ENCODE results near the gene REV1.

The REV1 gene

GRCh38 chr2:99444222-99444621, 45.6 kb downstream of the REV1 start:
- TF ChIP-seq, protein P1, sequence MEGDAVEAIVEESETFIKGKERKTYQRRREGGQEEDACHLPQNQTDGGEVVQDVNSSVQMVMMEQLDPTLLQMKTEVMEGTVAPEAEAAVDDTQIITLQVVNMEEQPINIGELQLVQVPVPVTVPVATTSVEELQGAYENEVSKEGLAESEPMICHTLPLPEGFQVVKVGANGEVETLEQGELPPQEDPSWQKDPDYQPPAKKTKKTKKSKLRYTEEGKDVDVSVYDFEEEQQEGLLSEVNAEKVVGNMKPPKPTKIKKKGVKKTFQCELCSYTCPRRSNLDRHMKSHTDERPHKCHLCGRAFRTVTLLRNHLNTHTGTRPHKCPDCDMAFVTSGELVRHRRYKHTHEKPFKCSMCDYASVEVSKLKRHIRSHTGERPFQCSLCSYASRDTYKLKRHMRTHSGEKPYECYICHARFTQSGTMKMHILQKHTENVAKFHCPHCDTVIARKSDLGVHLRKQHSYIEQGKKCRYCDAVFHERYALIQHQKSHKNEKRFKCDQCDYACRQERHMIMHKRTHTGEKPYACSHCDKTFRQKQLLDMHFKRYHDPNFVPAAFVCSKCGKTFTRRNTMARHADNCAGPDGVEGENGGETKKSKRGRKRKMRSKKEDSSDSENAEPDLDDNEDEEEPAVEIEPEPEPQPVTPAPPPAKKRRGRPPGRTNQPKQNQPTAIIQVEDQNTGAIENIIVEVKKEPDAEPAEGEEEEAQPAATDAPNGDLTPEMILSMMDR (IDR thresholded peaks at IDR 0.05; ENCODE audit: insufficient read depth, low read length, poor library complexity, severe bottlenecking): no peak
- H3K36me3 ChIP-seq (ENCODE audit: control insufficient read depth, insufficient read depth, low read length): peaks cover 3% of the 10 kb centered on the region; the same call in 1 of the 2 replicates
- DNase-seq (ENCODE audit: extremely low read depth, insufficient read length): no peak

GRCh38 chr2:99442837-99443236, 47.0 kb downstream of the REV1 start:
- H3K36me3 ChIP-seq (ENCODE audit: control insufficient read depth, insufficient read depth, low read length): peaks cover 6% of the 10 kb centered on the region
- DNase-seq (ENCODE audit: extremely low read depth, insufficient read length): no peak
- no peaks in the 10 kb centered on the region for H3K27me3 ChIP-seq (replicated peaks; ENCODE audit: control insufficient read depth, insufficient read depth, low read length)
- no peak overlapping the region for H3K4me3 ChIP-seq (replicated peaks; ENCODE audit: low read depth, low read length)
- TF ChIP-seq, protein P1 (IDR thresholded peaks at IDR 0.05; ENCODE audit: insufficient read depth, low read length, poor library complexity, severe bottlenecking): peak; percentile 44

More at GRCh38 chr2:99444222-99444621, 45.6 kb downstream of the REV1 start:
- no peak overlapping the region for H3K4me3 ChIP-seq (replicated peaks; ENCODE audit: low read depth, low read length)
- H3K27me3 ChIP-seq (replicated peaks; ENCODE audit: control insufficient read depth, insufficient read depth, low read length): no peaks in the 10 kb centered on the region

GRCh38 chr2:99439971-99440505, 49.8 kb downstream of the REV1 start:
- TF ChIP-seq, protein P1 (IDR thresholded peaks at IDR 0.05; ENCODE audit: insufficient read depth, low read length, poor library complexity, severe bottlenecking): no peak
- Histone ChIP-seq H3K36me3 (ENCODE audit: control insufficient read depth, insufficient read depth, low read length) (peaks cover 6% of the 10 kb centered on the region), H3K27me3 (replicated peaks; ENCODE audit: control insufficient read depth, insufficient read depth, low read length) (no peaks in the 10 kb centered on the region), H3K4me3 (replicated peaks; ENCODE audit: low read depth, low read length) (no peak overlapping the region)
- DNase-seq (ENCODE audit: extremely low read depth, insufficient read length): no peak

- TF ChIP-seq, protein P1 (IDR thresholded peaks at IDR 0.05; ENCODE audit: insufficient read depth, low read length, poor library complexity, severe bottlenecking): no peak
- no peak for DNase-seq (ENCODE audit: extremely low read depth, insufficient read length)
- peaks cover 4% of the 10 kb centered on the region for H3K36me3 ChIP-seq (ENCODE audit: control insufficient read depth, insufficient read depth, low read length)
- no peak overlapping the region for H3K4me3 ChIP-seq (replicated peaks; ENCODE audit: low read depth, low read length)
- no peaks in the 10 kb centered on the region for H3K27me3 ChIP-seq (replicated peaks; ENCODE audit: control insufficient read depth, insufficient read depth, low read length)
Observed at GRCh38 chr2:99436874-99437273, 52.9 kb downstream of the REV1 start.

DNA sequence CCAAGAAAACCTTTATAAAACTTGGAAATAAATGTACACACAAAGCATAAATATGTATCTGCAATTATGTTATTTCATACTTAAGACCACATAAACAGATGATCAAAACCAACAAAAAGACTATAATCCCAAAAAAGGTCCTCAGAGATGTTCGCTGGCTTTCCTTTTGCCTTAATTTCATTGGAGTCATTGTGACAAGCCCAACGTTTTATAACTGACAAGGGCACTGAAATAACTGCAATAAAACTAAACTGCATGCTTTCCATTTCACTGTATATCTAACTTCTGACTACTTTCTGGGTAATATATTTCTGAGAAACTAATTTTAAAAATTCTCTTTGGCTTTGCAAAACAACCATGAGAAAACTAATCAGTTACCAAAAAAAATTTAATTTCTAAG, 56.5 kb downstream of the REV1 start:
- TF ChIP-seq, protein P1 (IDR thresholded peaks at IDR 0.05; ENCODE audit: insufficient read depth, low read length, poor library complexity, severe bottlenecking): no peak
- Histone ChIP-seq H3K36me3 (ENCODE audit: control insufficient read depth, insufficient read depth, low read length) (peaks cover 3% of the 10 kb centered on the region; the same call in 1 of the 2 replicates), H3K4me3 (replicated peaks; ENCODE audit: low read depth, low read length) (no peak overlapping the region), H3K27me3 (replicated peaks; ENCODE audit: control insufficient read depth, insufficient read depth, low read length) (no peaks in the 10 kb centered on the region)
- no peak for DNase-seq (ENCODE audit: extremely low read depth, insufficient read length)

Measured in GM06990 (cell line).